WI38 (cell line): ENCODE measurements around the gene REP15.
A peak's percentile ranks its signal among the peaks of the same experiment; 100 is the strongest.

Source experiments
- H3K4me3 ChIP-seq: 2 replicates; pipeline ENCODE4 v1.5.1; 2011; ENCODE audit warnings: low read depth, mild to moderate bottlenecking, control low read depth, low read length
- CTCF ChIP-seq: IDR thresholded peaks from 2 replicates; pipeline ENCODE4 v1.5.1; 2012; ENCODE audit warnings: low read depth, mild to moderate bottlenecking, control low read depth, low read length

The REP15 gene

GRCh38 chr12:27696864-27697564, 767 bp downstream of the REP15 start:
- TF ChIP-seq CTCF = no peak
- no peak overlapping the region for H3K4me3 ChIP-seq

- no peak overlapping the region for H3K4me3 ChIP-seq
- TF ChIP-seq CTCF = peak; percentile 72
These were observed 7.6 kb downstream of the REP15 start for GRCh38 chr12:27703720-27704452.

GRCh38 chr12:27705263-27705662, 9.0 kb downstream of the REP15 start:
- no peak for TF ChIP-seq CTCF

GRCh38 chr12:27707216-27707615, 11.0 kb downstream of the REP15 start:
- H3K4me3 ChIP-seq = no peak overlapping the region
- no peak for TF ChIP-seq CTCF

More at GRCh38 chr12:27705263-27705662, 9.0 kb downstream of the REP15 start:
- no peak overlapping the region for H3K4me3 ChIP-seq

- no peak for TF ChIP-seq CTCF
- H3K4me3 ChIP-seq = no peak overlapping the region
These were observed 13.1 kb downstream of the REP15 start for GRCh38 chr12:27709212-27709931.

- TF ChIP-seq CTCF = no peak
- peak overlapping the region; percentile 99 for H3K4me3 ChIP-seq
These were observed 13.8 kb downstream of the REP15 start for GRCh38 chr12:27709932-27710591.
